Middle frontal gyrus (tissue), 1 donor: ENCODE data around the gene APOH.

Source experiments
- DNase-seq: peaks from one replicate; pipeline ENCODE4 v3.0.0-alpha.2; 2015; ENCODE audit warnings: low spot score; ENCODE audit errors: extremely low spot score

Gene APOH

GRCh38 chr17:66235377-66235994 lies 6.3 kb upstream of the APOH start:
- DNase-seq, result no peak

- no peak for DNase-seq
Observed at GRCh38 chr17:66234611-66235010, 5.4 kb upstream of the APOH start.

- DNase-seq, result no peak
Observed at GRCh38 chr17:66233023-66233753, 4.0 kb upstream of the APOH start.

- DNase-seq, result no peak
Observed at GRCh38 chr17:66230922-66231591, 1.8 kb upstream of the APOH start.

GRCh38 chr17:66229783-66230538 lies 746 bp upstream of the APOH start:
- DNase-seq, result no peak

GRCh38 chr17:66227212-66228045 lies 1.8 kb downstream of the APOH start:
- DNase-seq, result no peak

- no peak for DNase-seq
Observed at GRCh38 chr17:66222798-66223350, 6.3 kb downstream of the APOH start.

- no peak for DNase-seq
Observed at GRCh38 chr17:66221755-66222530, 7.3 kb downstream of the APOH start.

- DNase-seq, result no peak
Observed at GRCh38 chr17:66221343-66221742, 7.9 kb downstream of the APOH start.

GRCh38 chr17:66220079-66220835 lies 9.0 kb downstream of the APOH start:
- no peak for DNase-seq

- DNase-seq, result no peak
Observed at GRCh38 chr17:66215529-66215911, 13.7 kb downstream of the APOH start.

- DNase-seq, result no peak
Observed at GRCh38 chr17:66214884-66215528, 14.2 kb downstream of the APOH start.

GRCh38 chr17:66211047-66211810 lies 18.0 kb downstream of the APOH start:
- DNase-seq, result no peak

- DNase-seq, result no peak
Observed at GRCh38 chr17:66210208-66210574, 19.0 kb downstream of the APOH start.

GRCh38 chr17:66207936-66208335 lies 21.3 kb downstream of the APOH start:
- no peak for DNase-seq

GRCh38 chr17:66203274-66204015 lies 25.8 kb downstream of the APOH start:
- no peak for DNase-seq

- DNase-seq, result no peak
Observed at GRCh38 chr17:66200685-66201092, 28.5 kb downstream of the APOH start.
